Mesenchymal stem cell (in vitro differentiated cells and primary cell): ENCODE data around the gene GAK.

Source experiments
- DNase-seq: peaks from one replicate; pipeline ENCODE4 v3.0.0-alpha.2; 2013
- H2AFZ ChIP-seq: one replicate; pipeline ENCODE4 v1.6.1; 2013; ENCODE audit warnings: low read depth, mild to moderate bottlenecking, control low read depth, inconsistent platforms, low read length, moderate library complexity
- H2AK5ac ChIP-seq: 2 replicates; pipeline ENCODE4 v1.6.1; 2013; ENCODE audit warnings: low read length, moderate library complexity, mild to moderate bottlenecking, inconsistent platforms; ENCODE audit not compliant: severe bottlenecking
- H2BK120ac ChIP-seq: one replicate; pipeline ENCODE4 v1.6.1; 2013; ENCODE audit warnings: low read depth, mild to moderate bottlenecking, inconsistent platforms, low read length, moderate library complexity
- H2BK12ac ChIP-seq, 2 experiments: one replicate each; pipeline ENCODE4 v1.6.1; 2013; ENCODE audit warnings: inconsistent platforms in 2 of 2, low read length in 2 of 2, mild to moderate bottlenecking in 2 of 2, moderate library complexity in 2 of 2, control low read depth in 1 of 2
- H2BK15ac ChIP-seq: one replicate; pipeline ENCODE4 v1.6.1; 2013; ENCODE audit warnings: mild to moderate bottlenecking, low read depth, inconsistent platforms; ENCODE audit not compliant: poor library complexity, severe bottlenecking
- H2BK5ac ChIP-seq: 2 replicates; pipeline ENCODE4 v1.6.1; 2013; ENCODE audit warnings: low read depth, mild to moderate bottlenecking, low read length, control low read depth, inconsistent platforms; ENCODE audit not compliant: poor library complexity, severe bottlenecking
- H3K14ac ChIP-seq, 2 experiments: one replicate each; pipeline ENCODE4 v1.6.1; 2013; ENCODE audit warnings: inconsistent platforms in 2 of 2, low read length in 2 of 2, control low read depth in 1 of 2, mild to moderate bottlenecking in 1 of 2, moderate library complexity in 1 of 2
- H3K18ac ChIP-seq, 2 experiments: one replicate each; pipeline ENCODE4 v1.6.1; 2013; ENCODE audit warnings: inconsistent platforms in 2 of 2, low read length in 2 of 2, control low read depth in 1 of 2, low read depth in 1 of 2, mild to moderate bottlenecking in 1 of 2
- H3K23ac ChIP-seq, 2 experiments: one replicate each; pipeline ENCODE4 v1.6.1; 2013; ENCODE audit warnings: inconsistent platforms in 2 of 2, low read length in 2 of 2, mild to moderate bottlenecking in 2 of 2, moderate library complexity in 2 of 2, control low read depth in 1 of 2
- H3K27ac ChIP-seq: 2 replicates; pipeline ENCODE4 v1.5.1; 2013; ENCODE audit warnings: mild to moderate bottlenecking, moderate library complexity, low read length, control low read depth, inconsistent platforms; ENCODE audit not compliant: poor library complexity, severe bottlenecking
- H3K27me3 ChIP-seq, 2 experiments: 2 replicates each; pipeline versions ENCODE4 v1.6.1 to v1.7.0; 2013; ENCODE audit warnings: low read length in 2 of 2, mild to moderate bottlenecking in 2 of 2, moderate library complexity in 2 of 2, control low read depth in 1 of 2, inconsistent platforms in 1 of 2; ENCODE audit not compliant: control insufficient read depth in 1 of 2, insufficient read depth in 1 of 2
- H3K36me3 ChIP-seq, 2 experiments: 2 replicates each; pipeline versions ENCODE4 v1.6.1 to v1.7.0; 2013; ENCODE audit warnings: low read length in 2 of 2, control low read depth in 1 of 2, inconsistent platforms in 1 of 2, low read depth in 1 of 2, mild to moderate bottlenecking in 1 of 2; ENCODE audit not compliant: insufficient read depth in 2 of 2, control insufficient read depth in 1 of 2
- H3K4ac ChIP-seq, 2 experiments: one replicate each; pipeline ENCODE4 v1.6.1; 2013; ENCODE audit warnings: inconsistent platforms in 2 of 2, low read length in 2 of 2, mild to moderate bottlenecking in 2 of 2, moderate library complexity in 2 of 2, control low read depth in 1 of 2, low read depth in 1 of 2
- H3K4me1 ChIP-seq: 2 replicates; pipeline ENCODE4 v1.6.1; 2013; ENCODE audit warnings: low read depth, low read length, control low read depth; ENCODE audit not compliant: control insufficient read depth, insufficient read depth
- H3K4me2 ChIP-seq: 2 replicates; pipeline ENCODE4 v1.6.1; 2013; ENCODE audit warnings: low read length, mild to moderate bottlenecking, inconsistent platforms; ENCODE audit not compliant: poor library complexity, severe bottlenecking
- H3K4me3 ChIP-seq, 2 experiments: 2 replicates each; pipeline versions ENCODE4 v1.5.1 to v1.7.0; 2013; ENCODE audit warnings: low read length in 2 of 2, mild to moderate bottlenecking in 2 of 2, control low read depth in 1 of 2, low read depth in 1 of 2; ENCODE audit not compliant: insufficient read depth in 1 of 2
- H3K79me1 ChIP-seq: replicated peaks from 2 replicates; pipeline ENCODE4 v1.6.1; 2013; ENCODE audit warnings: mild to moderate bottlenecking, control low read depth, low read length, inconsistent platforms; ENCODE audit not compliant: poor library complexity, severe bottlenecking
- H3K9ac ChIP-seq: 2 replicates; pipeline ENCODE4 v1.7.0; 2013; ENCODE audit warnings: mild to moderate bottlenecking, low read length, moderate library complexity
- H3K9me3 ChIP-seq: 2 replicates; pipeline ENCODE4 v1.7.0; 2013; ENCODE audit warnings: mild to moderate bottlenecking, low read length; ENCODE audit not compliant: control insufficient read depth
- H4K8ac ChIP-seq: one replicate; pipeline ENCODE4 v1.6.1; 2013; ENCODE audit warnings: inconsistent platforms, mild to moderate bottlenecking, low read length, moderate library complexity
- H4K91ac ChIP-seq: one replicate; pipeline ENCODE4 v1.6.1; 2013; ENCODE audit warnings: mild to moderate bottlenecking, low read length, inconsistent platforms
- WGBS: methylation state at CpG from one replicate; pipeline ENCODE4 v1.1.7; 2013; ENCODE audit warnings: mixed read lengths; 5-methylcytosine and 5-hydroxymethylcytosine counted together

The GAK gene

DNA sequence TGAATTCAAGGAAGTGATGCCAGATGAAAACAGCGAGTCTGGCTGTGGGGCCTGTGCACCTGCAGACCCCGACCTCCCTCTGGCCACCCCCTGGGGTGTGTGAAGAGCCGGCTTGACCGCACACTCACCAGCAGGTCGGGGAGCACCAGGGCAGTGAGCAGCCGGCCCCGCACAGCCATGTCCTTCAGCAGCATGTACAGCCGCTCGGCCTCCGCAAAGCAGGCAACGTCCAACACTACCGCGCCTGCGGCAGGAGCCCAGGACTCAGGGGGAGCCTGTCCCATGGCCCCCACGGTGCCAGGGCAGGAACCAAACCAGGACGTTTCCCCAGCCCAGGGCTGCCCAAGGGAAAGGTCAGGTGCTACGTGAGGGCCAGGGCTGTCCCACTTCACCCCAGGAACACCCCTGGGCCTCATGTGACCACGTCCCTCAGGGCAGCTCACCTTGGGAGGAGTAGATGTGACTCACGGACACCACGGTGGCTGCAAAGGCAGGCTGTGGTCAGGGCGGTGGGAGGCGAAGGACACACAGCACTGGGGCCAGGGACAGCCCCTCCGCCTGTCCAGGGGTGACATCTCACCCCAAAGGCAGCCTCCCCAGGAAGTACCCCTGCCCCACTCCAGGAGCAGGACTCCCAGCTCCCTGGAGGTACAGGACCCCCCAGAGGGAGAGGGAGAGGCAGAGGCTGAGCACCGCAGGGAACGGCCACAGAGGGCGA, 33.1 kb upstream of the GAK start:
- Histone ChIP-seq H3K18ac (no peak overlapping the region), H3K79me1 (peaks cover 10% of the 10 kb centered on the region), H2BK5ac (no peak overlapping the region), H2BK12ac (no peak overlapping the region), H3K14ac (no peak overlapping the region), H2AFZ (no peak overlapping the region), H4K91ac (no peak overlapping the region), H3K4me3 (no peak overlapping the region), H3K4ac (no peak overlapping the region), H3K4me1 (peaks cover 21% of the 10 kb centered on the region), H4K8ac (no peak overlapping the region), H3K23ac (no peak overlapping the region), H3K27me3 (no peaks in the 10 kb centered on the region), H3K4me2 (no peak overlapping the region), H2BK120ac (no peak overlapping the region), H3K9ac (no peak overlapping the region), H3K27ac (no peak overlapping the region), H3K9me3 (no peaks in the 10 kb centered on the region), H2AK5ac (no peak overlapping the region), H2BK15ac (no peak overlapping the region), H3K36me3 (peaks cover 52 to 93% of the 10 kb centered on the region in 2 experiments)
- WGBS = 91% methylated on average over 26 of the region's 26 CpGs
- no peak for DNase-seq

- H3K27me3 ChIP-seq = no peaks in the 10 kb centered on the region
- H3K4me3 ChIP-seq = no peak overlapping the region
- no peak overlapping the region for H3K4ac ChIP-seq
- H3K14ac ChIP-seq = no peak overlapping the region
- H2BK12ac ChIP-seq = no peak overlapping the region
- no peak overlapping the region for H3K23ac ChIP-seq
- no peak for DNase-seq
- no peak overlapping the region for H2AFZ ChIP-seq
- H2BK5ac ChIP-seq = no peak overlapping the region
- H3K18ac ChIP-seq = no peak overlapping the region
- no peak overlapping the region for H4K8ac ChIP-seq
- H3K36me3 ChIP-seq = peaks cover 58 to 96% of the 10 kb centered on the region in 2 experiments
- H2BK120ac ChIP-seq = no peak overlapping the region
- no peak overlapping the region for H2AK5ac ChIP-seq
- H3K4me1 ChIP-seq = peaks cover 22% of the 10 kb centered on the region
- no peaks in the 10 kb centered on the region for H3K9me3 ChIP-seq
- no peak overlapping the region for H3K4me2 ChIP-seq
- H3K27ac ChIP-seq = no peak overlapping the region
- 96% methylated on average over 21 of the region's 23 CpGs for WGBS
- H2BK15ac ChIP-seq = no peak overlapping the region
- H4K91ac ChIP-seq = no peak overlapping the region
- peaks cover 8% of the 10 kb centered on the region for H3K79me1 ChIP-seq
- H3K9ac ChIP-seq = no peak overlapping the region
Observed at GRCh38 chr4:964346-965025, 32.4 kb upstream of the GAK start.

DNA sequence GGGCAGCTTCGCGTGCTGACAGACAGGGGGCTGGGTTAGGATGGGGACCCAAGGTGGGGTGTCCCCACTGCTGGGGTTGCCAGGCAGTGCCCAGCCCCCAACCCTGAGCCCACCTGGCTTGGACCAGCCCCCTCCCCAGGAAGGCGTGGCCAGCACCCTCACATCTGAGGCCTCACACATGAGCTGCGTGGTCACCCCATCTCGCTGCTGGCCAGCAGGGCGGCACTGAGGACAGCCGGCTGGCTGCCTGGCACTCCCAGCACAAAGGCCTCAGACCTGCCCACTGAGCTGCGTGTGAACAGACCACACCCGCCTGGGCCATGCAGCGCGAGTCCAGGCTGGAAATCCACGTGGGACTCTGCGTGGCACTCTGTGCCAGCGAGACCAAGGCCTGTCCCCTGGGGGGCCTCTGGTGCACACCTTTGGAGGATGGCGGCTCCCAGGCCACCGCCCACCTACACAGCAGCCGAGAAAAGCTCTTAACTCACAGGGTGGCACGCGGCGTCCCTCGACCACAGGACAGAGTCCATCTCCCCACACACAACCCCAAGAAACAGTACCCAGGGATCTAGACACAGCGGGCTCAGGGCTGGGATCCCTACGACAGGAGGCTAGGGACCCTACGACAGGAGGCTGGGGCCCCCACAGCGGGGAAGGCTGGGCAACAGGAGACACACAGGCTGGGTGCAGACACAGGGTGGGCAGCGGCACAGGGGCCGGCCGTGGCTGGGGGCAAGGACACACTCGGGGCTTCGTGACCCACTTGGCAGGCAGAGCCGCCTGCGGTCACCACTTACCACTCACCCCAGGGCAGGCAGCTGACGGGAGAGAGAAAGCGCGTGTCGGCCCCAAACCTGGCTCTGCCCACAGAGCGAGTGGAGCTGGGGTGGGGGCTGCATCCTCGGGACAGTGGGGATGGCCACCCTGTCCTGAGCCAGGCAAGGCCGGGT, 31.4 kb upstream of the GAK start:
- Histone ChIP-seq H3K9me3 (no peaks in the 10 kb centered on the region), H2BK12ac (no peak overlapping the region), H3K79me1 (peaks cover 4% of the 10 kb centered on the region), H3K27ac (no peak overlapping the region), H2AFZ (no peak overlapping the region), H4K91ac (no peak overlapping the region), H2BK5ac (no peak overlapping the region), H2BK15ac (no peak overlapping the region), H3K4ac (no peak overlapping the region), H3K14ac (no peak overlapping the region), H3K18ac (no peak overlapping the region), H2BK120ac (no peak overlapping the region), H3K36me3 (peaks cover 67 to 99% of the 10 kb centered on the region in 2 experiments), H3K4me2 (no peak overlapping the region), H3K27me3 (no peaks in the 10 kb centered on the region), H3K23ac (no peak overlapping the region), H2AK5ac (no peak overlapping the region), H3K4me1 (peaks cover 21% of the 10 kb centered on the region), H3K9ac (no peak overlapping the region), H3K4me3 (no peak overlapping the region), H4K8ac (no peak overlapping the region)
- WGBS = 95% methylated on average over 36 of the region's 39 CpGs
- DNase-seq = no peak
